CD4-positive, alpha-beta T cell treated with Interleukin-4 for 4 hours (primary cell): Measurements from ENCODE around the gene NR4A1.
"Not testable (repeated sequence)": the region's sequence is repeated elsewhere in the genome, so short reads cannot be mapped to it uniquely, and the experiment has no call there.

Source experiments
- DNase-seq: peaks from one replicate; pipeline ENCODE4 v3.0.0-alpha.2; 2020

The NR4A1 gene

DNA sequence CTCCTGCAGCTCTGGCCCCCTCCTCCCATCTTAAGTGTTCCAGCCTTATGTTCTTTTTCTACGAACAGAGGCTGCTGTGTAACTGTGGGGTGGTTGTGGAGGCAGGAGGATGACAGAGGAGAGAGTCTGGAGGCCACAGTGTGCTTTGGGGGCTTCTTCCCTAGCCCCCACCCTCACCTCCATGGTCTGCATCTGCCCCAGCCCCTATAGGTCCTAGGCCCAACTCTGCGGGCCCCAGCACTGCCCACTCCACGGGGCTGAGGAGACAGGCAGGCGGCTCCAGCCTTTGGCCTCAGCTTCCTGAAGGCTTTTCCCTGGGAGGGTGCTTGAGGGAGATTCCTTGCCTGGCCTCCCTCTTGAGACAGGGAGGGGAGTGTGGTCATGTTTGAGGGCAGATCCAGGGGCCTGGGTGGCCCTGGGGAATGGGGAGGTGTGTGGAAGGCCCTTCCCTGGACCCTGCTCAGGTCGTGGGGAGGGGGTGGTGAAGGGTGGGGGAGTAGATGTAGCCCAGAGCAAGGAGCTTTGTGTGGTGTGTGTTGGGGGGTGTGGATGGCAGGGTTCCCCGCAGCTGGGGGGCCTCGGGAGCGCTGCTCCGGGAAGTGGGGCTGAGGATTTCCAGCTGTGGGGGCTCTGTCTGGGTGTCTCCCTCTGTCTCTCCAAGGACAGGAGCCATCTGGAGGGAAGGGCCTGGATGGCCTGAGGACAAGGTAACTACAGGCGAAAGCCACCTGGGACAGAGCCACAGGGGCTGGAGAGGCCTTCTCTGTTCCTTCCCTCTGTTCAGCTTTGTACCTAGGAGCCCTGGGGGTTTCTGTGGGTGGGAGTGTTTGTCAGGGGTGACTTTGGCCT lies 29.4 kb downstream of the NR4A1 start:
- no peak for DNase-seq

DNA sequence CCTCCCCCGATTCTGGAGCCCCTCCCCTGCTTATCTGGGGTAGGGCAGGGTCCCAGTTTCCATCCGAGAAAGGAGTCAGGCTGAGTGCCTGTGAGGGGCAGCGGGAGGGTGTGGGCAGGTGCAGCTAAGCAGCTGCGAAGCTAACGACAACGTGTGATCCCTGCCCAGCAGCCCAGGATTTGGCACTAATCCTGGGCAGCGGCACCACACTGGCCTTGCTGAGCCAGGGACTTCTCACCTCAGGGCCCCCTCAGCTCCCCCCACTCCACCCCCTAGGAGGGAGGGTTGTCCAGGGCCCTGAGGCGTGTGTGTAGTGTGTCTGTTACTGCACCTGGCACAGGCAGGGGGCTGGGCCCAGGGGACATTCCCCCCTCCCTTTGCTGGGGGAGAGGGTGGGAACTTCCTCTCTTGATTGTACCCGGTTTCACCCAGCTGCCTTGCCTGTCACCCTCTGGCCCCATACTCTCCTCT lies 30.1 kb downstream of the NR4A1 start:
- DNase-seq = no peak

DNA sequence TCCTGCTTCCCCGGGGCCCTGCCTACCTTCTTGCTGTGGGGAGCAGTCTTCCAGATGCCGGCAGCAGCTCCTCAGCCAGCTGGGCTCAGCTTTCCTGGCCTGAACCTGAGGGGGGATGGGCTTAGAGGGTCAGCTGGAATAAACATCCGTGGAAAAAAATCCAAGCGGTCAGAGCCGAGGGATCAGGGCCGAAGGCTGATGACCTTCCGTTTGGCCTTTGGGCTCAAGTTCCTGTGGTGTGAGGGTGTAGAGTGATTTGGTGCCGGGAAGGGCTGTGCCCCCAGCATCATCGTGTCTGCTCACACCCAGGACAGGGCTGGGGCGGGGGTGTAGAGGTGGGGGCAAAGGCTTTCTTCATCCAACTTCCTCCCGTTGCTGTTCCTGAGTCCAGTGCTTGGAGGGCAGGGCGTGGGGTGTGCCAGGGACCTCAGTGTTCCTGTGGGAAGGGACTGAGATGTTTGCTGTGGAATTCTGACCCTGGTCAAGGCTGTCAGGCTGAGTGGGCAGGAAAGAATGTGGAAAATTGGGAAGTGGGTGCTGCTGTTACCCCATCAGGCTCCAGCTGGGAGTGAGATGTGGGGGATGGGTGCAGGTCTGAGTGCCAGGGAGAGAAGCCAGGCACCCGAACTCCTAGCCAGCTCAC lies 30.9 kb downstream of the NR4A1 start:
- DNase-seq = no peak

- no peak for DNase-seq
Measured at GRCh38 chr12:52082669-52082987, 31.4 kb downstream of the NR4A1 start.

DNA sequence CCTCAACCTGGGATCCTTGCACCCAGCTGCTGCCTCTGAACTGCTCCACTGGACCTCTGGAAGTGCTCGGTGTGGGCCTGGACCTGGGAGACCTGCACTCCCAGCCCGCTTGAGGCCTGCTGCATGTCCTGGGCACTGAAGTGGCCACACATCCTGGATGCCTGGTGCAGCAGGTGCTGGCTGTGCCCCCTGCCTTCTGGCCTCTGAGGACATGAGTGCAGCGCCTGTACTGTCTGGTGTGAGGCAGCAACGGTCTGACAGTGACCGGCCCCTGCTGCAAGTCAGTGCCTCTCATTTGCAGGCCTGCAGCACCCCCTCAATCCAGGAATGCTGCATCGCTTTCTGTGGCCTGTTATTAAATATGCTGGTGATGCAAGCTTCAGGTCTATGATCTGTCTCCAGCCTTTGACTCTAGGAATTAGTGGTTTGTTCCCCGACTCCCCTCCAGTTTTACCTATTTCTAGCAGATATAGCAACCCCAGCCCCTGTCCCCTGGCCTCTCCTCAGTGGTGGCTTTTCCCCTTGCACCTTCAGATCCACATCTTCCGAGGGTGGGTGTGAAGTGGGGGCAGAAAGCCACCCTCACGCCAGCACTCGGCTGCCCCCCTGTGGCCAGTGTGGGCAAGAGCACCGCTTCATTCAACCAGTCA lies 31.9 kb downstream of the NR4A1 start:
- DNase-seq = peak; percentile 66

GRCh38 chr12:52083638-52083996 lies 32.4 kb downstream of the NR4A1 start:
- no peak for DNase-seq

DNA sequence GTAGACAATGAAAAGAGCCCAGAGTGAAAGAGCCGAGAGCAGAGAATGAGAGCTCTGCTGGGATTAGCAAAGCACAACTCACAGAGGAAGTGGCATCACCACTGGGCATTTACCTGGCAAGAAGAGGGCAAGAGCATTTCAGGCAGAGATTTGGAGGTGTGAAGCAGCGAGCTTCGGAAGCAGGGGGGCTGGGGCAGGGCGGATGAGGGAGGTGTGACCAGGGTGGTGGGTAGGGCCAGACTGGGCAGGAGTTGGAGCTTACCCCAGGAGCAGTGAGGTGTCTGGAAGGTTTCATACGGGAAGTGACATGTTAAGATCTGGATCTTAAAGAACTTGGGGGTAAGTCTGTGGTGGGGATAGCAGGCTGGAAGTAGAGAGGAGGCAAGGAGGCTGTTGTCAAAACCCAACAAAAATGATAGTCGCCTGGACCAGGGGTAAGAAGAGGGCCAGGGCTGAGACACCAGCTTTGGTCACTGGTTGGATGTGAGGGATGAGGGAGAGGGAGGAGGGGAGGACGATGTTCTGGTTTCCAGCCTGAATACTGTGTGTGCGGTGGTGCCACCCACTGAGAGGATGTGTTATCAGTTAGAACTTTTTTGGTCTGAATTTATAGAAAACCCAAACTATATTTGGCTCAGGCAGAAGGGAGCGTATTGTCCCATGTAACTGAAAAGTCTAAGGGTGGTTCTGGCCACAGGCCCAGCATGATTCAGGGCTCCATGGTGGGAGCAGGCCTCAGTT lies 33.4 kb downstream of the NR4A1 start:
- DNase-seq = no peak

GRCh38 chr12:52085682-52086180 lies 34.5 kb downstream of the NR4A1 start:
- DNase-seq = no peak

GRCh38 chr12:52086366-52086765 lies 35.1 kb downstream of the NR4A1 start:
- DNase-seq = no peak

GRCh38 chr12:52086944-52087835 lies 35.9 kb downstream of the NR4A1 start:
- DNase-seq = no peak

- DNase-seq = no peak
Measured at GRCh38 chr12:52087961-52088820, 36.9 kb downstream of the NR4A1 start.

DNA sequence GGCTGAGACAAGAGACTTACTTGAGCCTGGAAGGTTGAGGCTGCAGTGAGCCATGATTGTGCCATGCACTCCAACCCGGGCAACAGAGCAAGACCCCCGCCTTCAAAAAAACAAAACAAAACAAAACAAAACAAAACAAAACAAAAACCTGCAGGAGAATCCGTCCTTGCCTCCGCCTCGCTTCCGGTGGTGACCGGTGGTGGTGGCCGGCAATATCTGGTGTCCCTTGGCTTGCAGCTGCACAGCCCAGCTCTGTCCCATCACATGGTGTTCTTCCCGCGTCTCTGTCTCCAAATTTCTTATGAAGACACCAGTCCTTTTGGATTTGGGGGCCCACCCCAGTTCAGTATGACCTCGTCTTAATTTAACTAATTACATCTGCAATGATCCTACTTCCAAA lies 38.2 kb downstream of the NR4A1 start:
- DNase-seq = no peak

GRCh38 chr12:52090291-52090690 lies 39.0 kb downstream of the NR4A1 start:
- no peak for DNase-seq

DNA sequence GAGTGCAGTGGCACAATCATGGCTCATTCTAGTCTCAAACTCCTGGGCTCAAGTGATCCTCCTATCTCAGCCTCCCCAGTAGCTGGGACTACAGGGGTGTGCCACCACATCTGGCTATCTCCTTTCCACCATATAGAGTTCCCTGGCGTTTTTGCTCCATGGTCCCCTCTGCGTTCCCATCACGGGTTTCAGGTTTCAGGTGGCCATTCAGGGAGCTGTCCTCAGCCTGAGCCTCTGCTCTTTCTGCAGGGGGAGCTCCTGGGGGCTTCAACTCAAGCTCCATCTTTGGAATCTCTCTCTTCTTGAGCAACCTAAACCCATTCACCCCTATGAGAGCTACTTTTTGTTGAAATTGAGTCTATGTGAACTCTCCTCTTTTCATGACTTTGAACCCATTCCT lies 39.8 kb downstream of the NR4A1 start:
- no peak for DNase-seq

GRCh38 chr12:52091869-52092268 lies 40.6 kb downstream of the NR4A1 start:
- no peak for DNase-seq

DNA sequence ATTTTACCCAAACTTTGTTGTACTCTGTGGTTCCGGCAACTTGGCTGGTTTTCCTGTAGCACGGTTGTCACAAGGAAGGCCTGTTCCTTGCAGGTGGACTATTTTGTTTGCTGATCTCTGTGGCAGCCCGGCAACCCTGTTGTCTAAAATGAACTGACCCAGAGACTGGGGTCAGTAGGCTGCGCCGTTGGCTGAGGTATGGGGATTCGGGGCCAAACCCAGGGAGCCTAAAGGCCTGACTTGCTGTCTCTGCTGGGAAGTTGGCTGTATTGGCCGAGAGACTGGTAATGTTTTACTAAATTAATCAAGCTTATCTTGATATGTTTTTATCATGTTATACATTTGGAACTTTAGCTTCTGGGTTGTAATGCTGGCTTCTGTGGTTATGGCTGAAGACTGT lies 42.1 kb downstream of the NR4A1 start:
- DNase-seq = no peak

- no peak for DNase-seq
Measured at GRCh38 chr12:52096332-52097044, 45.2 kb downstream of the NR4A1 start.

DNA sequence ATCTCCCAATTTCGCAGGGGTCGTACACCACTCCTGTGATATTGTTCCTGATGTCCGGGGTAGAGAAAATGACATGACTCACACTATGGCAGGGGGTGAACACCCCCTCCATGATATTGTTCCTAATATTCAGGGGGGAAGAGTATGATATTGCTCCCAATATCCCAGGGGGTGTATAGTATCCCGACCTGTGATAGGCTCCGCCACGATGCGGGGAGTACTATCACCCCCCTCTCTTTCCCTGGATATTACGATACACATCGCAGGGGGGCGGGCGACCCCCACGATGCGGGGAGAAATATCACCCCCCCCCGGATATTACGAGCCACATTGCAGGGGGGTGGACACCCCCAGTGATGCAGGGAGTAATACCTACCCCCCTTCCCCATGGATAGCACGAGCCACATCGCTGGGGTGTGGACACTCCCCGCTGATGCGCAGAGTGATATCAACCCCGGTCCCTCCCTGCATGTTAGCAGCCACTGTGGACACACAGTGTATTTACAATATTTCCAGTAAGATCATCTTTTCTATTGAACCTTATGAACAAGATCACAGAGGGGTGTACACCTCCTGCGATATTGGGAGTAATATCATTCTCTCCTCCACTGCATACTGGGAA lies 45.9 kb downstream of the NR4A1 start:
- DNase-seq = no peak

- not testable (repeated sequence) for DNase-seq
Measured at GRCh38 chr12:52104431-52105089, 53.3 kb downstream of the NR4A1 start.
